ENCODE data around the gene GABBR2. TPM values are rescaled to one million over a fixed set of nuclear protein-coding genes. Genes with fewer than 3 reads are reported as not detected.
"Not testable (repeated sequence)": the region's sequence is repeated elsewhere in the genome, so short reads cannot be mapped to it uniquely, and the experiment has no call there.

Gene GABBR2
- polyA plus RNA-seq, 4 donors = 0.09 to 1.4 (median 0.71) TPM; not detected in 1

DNA sequence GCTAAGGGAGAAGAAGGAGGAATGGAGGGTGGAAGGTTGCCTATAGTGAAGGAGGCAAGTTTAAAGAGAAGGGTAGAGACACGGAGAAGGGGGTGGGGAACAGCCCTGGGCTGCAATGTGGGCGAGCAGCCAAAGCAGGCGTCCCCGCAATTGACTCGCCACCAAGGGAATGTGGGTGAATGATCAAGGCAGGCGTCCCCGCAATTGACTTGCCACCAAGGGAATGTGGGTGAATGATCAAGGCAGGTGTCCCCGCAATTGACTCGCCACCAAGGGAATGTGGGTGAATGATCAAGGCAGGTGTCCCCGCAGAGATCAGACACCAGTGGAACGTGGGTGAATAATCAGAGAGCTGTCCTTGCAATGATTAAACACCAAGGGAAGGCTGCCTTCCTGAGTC, 438.5 kb downstream of the GABBR2 start:
- FAIRE-seq; H3K27me3 ChIP-seq (ENCODE audit: control insufficient read depth in 3 of 3, insufficient read depth in 3 of 3, low read length in 3 of 3); H3K4me1 ChIP-seq (ENCODE audit: control insufficient read depth in 3 of 3, insufficient read depth in 2 of 3, low read depth in 1 of 3, low read length in 2 of 3); DNase-seq; H3K4me3 ChIP-seq (ENCODE audit: low read depth in 1 of 3, low read length in 3 of 3); H3K36me3 ChIP-seq (ENCODE audit: control insufficient read depth in 3 of 3, insufficient read depth in 2 of 3, low read depth in 1 of 3, low read length in 3 of 3); H3K9me3 ChIP-seq (ENCODE audit: control insufficient read depth in 2 of 2, insufficient read depth in 1 of 2, low read depth in 1 of 2, low read length in 1 of 2); H3K27ac ChIP-seq (ENCODE audit: low read depth in 1 of 3, low read length in 2 of 3): not testable (repeated sequence)
- 41 to 66% (median 49%) methylated on average over 7 to 11 of the region's 11 CpGs for WGBS, 3 donors

DNA sequence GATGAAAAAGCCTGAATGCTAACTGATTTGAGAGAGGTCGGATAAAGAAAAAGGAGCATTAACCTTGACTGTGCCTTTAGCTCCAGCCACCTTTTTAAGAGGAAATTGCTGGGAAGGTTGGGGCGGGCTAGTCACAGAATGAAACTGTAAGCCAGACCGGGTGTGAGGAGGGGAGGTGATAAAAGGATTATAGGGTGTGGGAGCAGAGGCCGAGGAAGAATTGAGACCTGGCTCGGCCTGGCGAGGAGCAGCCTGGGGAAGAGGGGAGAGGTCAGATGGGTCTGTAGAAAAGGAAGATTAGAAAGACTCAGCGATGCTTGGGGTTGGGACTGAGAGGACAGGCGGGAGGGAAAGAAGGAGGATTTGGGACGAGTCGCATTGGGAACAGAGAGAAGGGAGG, 439.1 kb downstream of the GABBR2 start:
- not testable (repeated sequence) for H3K4me1 ChIP-seq (ENCODE audit: control insufficient read depth in 3 of 3, insufficient read depth in 2 of 3, low read depth in 1 of 3, low read length in 2 of 3); H3K4me3 ChIP-seq (ENCODE audit: low read depth in 1 of 3, low read length in 3 of 3); H3K9me3 ChIP-seq (ENCODE audit: control insufficient read depth in 2 of 2, insufficient read depth in 1 of 2, low read depth in 1 of 2, low read length in 1 of 2); H3K27me3 ChIP-seq (ENCODE audit: control insufficient read depth in 3 of 3, insufficient read depth in 3 of 3, low read length in 3 of 3); H3K27ac ChIP-seq (ENCODE audit: low read depth in 1 of 3, low read length in 2 of 3); DNase-seq; H3K36me3 ChIP-seq (ENCODE audit: control insufficient read depth in 3 of 3, insufficient read depth in 2 of 3, low read depth in 1 of 3, low read length in 3 of 3); FAIRE-seq
- 53 to 64% (median 61%) methylated on average over 10 of the region's 10 CpGs for WGBS, 3 donors

DNA sequence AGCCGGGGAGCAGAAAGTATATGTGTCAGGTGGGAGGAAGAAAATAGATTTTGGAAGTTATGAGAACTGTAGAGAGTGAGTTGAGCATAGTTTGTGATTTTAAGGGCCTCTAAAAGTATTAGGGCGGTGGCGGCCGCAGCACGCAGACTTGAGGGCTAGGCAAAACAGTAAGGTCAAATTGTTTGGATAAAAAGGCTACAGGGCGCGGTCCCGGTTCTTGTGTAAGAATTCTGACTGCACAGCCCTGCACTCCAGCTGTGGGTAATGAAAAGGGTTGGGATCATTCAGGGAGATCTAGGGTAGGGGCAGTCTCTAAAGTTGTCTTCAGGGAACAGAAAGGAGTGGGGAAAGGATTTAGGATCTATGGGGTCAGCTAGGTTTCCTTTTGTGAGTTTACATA, 441.2 kb downstream of the GABBR2 start:
- H3K4me1 ChIP-seq (ENCODE audit: control insufficient read depth in 3 of 3, insufficient read depth in 2 of 3, low read depth in 1 of 3, low read length in 2 of 3); DNase-seq; FAIRE-seq; H3K27ac ChIP-seq (ENCODE audit: low read depth in 1 of 3, low read length in 2 of 3); H3K27me3 ChIP-seq (ENCODE audit: control insufficient read depth in 3 of 3, insufficient read depth in 3 of 3, low read length in 3 of 3); H3K9me3 ChIP-seq (ENCODE audit: control insufficient read depth in 2 of 2, insufficient read depth in 1 of 2, low read depth in 1 of 2, low read length in 1 of 2); H3K36me3 ChIP-seq (ENCODE audit: control insufficient read depth in 3 of 3, insufficient read depth in 2 of 3, low read depth in 1 of 3, low read length in 3 of 3); H3K4me3 ChIP-seq (ENCODE audit: low read depth in 1 of 3, low read length in 3 of 3): not testable (repeated sequence)
- WGBS, 3 donors = 89 to 90% (median 89%) methylated on average over 8 of the region's 8 CpGs

DNA sequence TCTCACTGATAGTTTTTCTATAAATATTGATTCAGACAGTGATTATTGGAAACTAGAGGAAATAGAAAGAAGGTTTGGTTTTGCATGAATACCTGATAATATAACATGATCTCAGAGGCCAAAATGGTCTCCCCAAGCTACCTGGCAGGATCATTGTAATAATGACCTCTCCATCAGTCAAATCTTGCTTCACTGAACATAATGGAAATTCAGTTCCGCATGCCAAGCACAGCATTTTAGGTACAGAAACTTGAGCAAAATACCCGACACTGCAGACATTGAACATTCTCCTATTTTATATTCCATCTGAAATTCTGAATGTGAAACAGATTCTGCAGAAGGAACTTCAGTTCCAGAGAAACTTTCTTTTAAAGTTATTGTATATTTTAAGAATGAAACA, 444.2 kb downstream of the GABBR2 start:
- WGBS, 3 donors = 80 to 84% (median 82%) methylated on average over 2 of the region's 2 CpGs
- no peaks in the 10 kb centered on the region for H3K36me3 ChIP-seq (ENCODE audit: control insufficient read depth in 3 of 3, insufficient read depth in 2 of 3, low read depth in 1 of 3, low read length in 3 of 3)
- no peaks in the 10 kb centered on the region for H3K4me1 ChIP-seq (ENCODE audit: control insufficient read depth in 3 of 3, insufficient read depth in 2 of 3, low read depth in 1 of 3, low read length in 2 of 3)
- H3K27ac ChIP-seq (ENCODE audit: low read depth in 1 of 3, low read length in 2 of 3) = no peak overlapping the region
- FAIRE-seq (no peak), DNase-seq (no peak)
- H3K9me3 ChIP-seq (ENCODE audit: control insufficient read depth in 2 of 2, insufficient read depth in 1 of 2, low read depth in 1 of 2, low read length in 1 of 2) = no peaks in the 10 kb centered on the region
- no peaks in the 10 kb centered on the region for H3K27me3 ChIP-seq (ENCODE audit: control insufficient read depth in 3 of 3, insufficient read depth in 3 of 3, low read length in 3 of 3)
- no peak overlapping the region for H3K4me3 ChIP-seq (ENCODE audit: low read depth in 1 of 3, low read length in 3 of 3)

DNA sequence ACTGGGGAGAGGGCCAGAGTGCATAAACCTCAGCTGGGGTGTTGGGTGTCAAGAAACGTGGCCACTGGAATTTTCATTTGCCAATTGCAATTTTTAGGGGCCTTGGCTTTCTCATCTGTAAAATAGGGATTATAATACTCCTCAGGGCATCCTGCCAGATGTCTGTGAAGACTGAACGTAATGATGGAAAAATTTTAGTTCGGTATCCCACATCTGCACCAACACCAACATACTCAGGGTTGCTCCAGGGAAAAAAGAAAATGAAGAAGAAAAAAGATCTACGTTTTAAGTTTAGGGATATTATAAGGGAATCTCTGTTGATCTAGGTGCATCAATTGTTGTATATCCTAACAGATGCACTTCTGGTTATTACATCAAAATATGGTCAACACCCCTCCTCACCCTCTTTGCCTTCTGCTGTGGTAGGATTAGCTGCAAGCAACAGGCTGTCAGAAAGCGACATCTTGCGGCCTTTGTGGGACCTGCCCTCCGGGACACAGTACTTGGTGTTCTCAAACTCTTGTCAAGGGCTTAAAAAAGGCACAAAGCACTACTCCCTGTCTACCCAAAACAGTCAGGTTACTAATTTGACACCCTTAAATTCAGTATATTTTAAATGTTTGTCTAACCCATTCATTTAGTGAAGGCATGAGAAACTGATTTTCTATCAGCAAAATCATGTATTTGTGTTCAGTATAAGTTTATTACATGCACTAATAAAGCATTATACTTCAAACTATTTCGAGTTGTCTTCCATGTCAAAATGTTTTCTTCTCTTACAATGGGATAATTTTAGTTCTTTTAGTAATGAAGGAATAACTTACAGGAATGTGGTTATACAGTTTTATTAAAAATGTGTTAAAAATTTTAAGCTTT, 445.0 kb downstream of the GABBR2 start:
- Histone ChIP-seq H3K9me3 (ENCODE audit: control insufficient read depth in 2 of 2, insufficient read depth in 1 of 2, low read depth in 1 of 2, low read length in 1 of 2) (no peaks in the 10 kb centered on the region), H3K36me3 (ENCODE audit: control insufficient read depth in 3 of 3, insufficient read depth in 2 of 3, low read depth in 1 of 3, low read length in 3 of 3) (no peaks in the 10 kb centered on the region), H3K4me1 (ENCODE audit: control insufficient read depth in 3 of 3, insufficient read depth in 2 of 3, low read depth in 1 of 3, low read length in 2 of 3) (no peaks in the 10 kb centered on the region), H3K27ac (ENCODE audit: low read depth in 1 of 3, low read length in 2 of 3) (no peak overlapping the region), H3K4me3 (ENCODE audit: low read depth in 1 of 3, low read length in 3 of 3) (no peak overlapping the region), H3K27me3 (ENCODE audit: control insufficient read depth in 3 of 3, insufficient read depth in 3 of 3, low read length in 3 of 3) (no peaks in the 10 kb centered on the region)
- DNase-seq = peak; percentile 81 to 83
- FAIRE-seq = no peak
- WGBS, 3 donors = 29 to 36% (median 35%) methylated on average over 8 of the region's 8 CpGs

DNA sequence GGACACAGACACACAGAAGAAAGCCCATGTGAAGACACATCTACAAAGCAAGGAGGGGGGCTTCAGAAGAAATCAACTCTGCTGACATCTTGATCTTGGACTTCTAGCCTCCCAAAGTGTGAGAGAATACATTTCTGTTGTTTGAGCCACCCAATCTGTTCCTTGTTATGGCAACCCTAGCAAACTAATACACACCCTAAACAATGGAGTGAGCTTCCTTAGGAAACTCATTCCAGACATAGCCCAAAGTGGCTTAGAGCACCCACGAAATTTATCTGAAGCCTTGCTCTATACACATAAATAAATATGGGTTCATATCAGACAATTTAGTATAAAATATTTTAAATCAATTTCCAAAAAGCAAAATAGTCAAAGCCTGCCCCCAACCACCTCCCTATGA, 445.7 kb downstream of the GABBR2 start:
- Histone ChIP-seq H3K4me1 (ENCODE audit: control insufficient read depth in 3 of 3, insufficient read depth in 2 of 3, low read depth in 1 of 3, low read length in 2 of 3) (no peaks in the 10 kb centered on the region), H3K9me3 (ENCODE audit: control insufficient read depth in 2 of 2, insufficient read depth in 1 of 2, low read depth in 1 of 2, low read length in 1 of 2) (no peaks in the 10 kb centered on the region), H3K36me3 (ENCODE audit: control insufficient read depth in 3 of 3, insufficient read depth in 2 of 3, low read depth in 1 of 3, low read length in 3 of 3) (no peaks in the 10 kb centered on the region), H3K27me3 (ENCODE audit: control insufficient read depth in 3 of 3, insufficient read depth in 3 of 3, low read length in 3 of 3) (no peaks in the 10 kb centered on the region), H3K27ac (ENCODE audit: low read depth in 1 of 3, low read length in 2 of 3) (no peak overlapping the region), H3K4me3 (ENCODE audit: low read depth in 1 of 3, low read length in 3 of 3) (no peak overlapping the region)
- WGBS, 3 donors = 75 to 85% (median 76%) methylated on average over 1 of the region's 1 CpG
- FAIRE-seq = no peak
- DNase-seq = no peak

DNA sequence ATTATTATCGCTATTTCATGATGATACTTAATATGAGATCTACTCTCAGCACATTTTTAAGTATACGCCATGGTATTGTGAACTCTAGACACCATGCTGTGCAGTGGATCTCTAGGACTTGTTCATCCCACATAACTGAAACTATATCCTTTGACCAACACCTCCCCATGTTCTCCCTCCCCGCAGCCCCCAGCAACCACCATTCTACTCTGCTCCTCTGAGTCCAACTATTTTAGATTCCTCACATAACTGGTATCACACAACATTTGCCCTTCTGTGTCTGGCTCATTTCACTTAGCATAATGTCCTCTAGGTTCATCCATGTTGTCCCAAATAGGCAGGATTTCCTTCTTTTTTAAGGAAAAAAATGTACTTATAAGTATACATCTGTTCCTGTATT, 446.7 kb downstream of the GABBR2 start:
- no peaks in the 10 kb centered on the region for H3K9me3 ChIP-seq (ENCODE audit: control insufficient read depth in 2 of 2, insufficient read depth in 1 of 2, low read depth in 1 of 2, low read length in 1 of 2)
- FAIRE-seq (no peak), DNase-seq (no peak)
- peaks cover 0 to 4% (median 0%) of the 10 kb centered on the region in 3 donors for H3K4me1 ChIP-seq (ENCODE audit: control insufficient read depth in 3 of 3, insufficient read depth in 2 of 3, low read depth in 1 of 3, low read length in 2 of 3)
- H3K4me3 ChIP-seq (ENCODE audit: low read depth in 1 of 3, low read length in 3 of 3) = no peak overlapping the region
- 94 to 96% (median 96%) methylated on average over 3 of the region's 3 CpGs for WGBS, 3 donors
- no peaks in the 10 kb centered on the region for H3K27me3 ChIP-seq (ENCODE audit: control insufficient read depth in 3 of 3, insufficient read depth in 3 of 3, low read length in 3 of 3)
- no peak overlapping the region for H3K27ac ChIP-seq (ENCODE audit: low read depth in 1 of 3, low read length in 2 of 3)
- H3K36me3 ChIP-seq (ENCODE audit: control insufficient read depth in 3 of 3, insufficient read depth in 2 of 3, low read depth in 1 of 3, low read length in 3 of 3) = no peaks in the 10 kb centered on the region

DNA sequence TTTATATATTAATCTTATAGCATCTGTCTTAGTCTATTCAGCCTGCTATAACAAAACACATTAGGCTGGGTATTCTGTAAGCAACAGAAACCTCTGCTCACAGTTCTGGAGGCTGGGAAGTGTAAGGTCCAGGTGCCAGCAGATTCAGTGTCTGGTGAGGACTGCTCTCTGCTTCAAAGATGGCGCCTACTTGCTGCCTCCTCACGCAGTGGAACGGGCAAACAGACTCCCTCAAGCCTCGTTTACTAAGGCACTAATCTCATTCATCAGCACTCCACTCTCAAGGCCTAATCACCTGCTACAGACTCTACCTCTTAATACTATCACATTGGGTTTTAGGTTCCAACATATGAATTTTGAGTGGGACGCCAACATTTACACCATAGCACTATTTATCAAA, 448.1 kb downstream of the GABBR2 start:
- DNase-seq (no peak), FAIRE-seq (no peak)
- 69 to 79% (median 75%) methylated on average over 5 of the region's 5 CpGs for WGBS, 3 donors
- Histone ChIP-seq H3K36me3 (ENCODE audit: control insufficient read depth in 3 of 3, insufficient read depth in 2 of 3, low read depth in 1 of 3, low read length in 3 of 3) (no peaks in the 10 kb centered on the region), H3K4me3 (ENCODE audit: low read depth in 1 of 3, low read length in 3 of 3) (no peak overlapping the region), H3K27me3 (ENCODE audit: control insufficient read depth in 3 of 3, insufficient read depth in 3 of 3, low read length in 3 of 3) (no peaks in the 10 kb centered on the region), H3K27ac (ENCODE audit: low read depth in 1 of 3, low read length in 2 of 3) (no peak overlapping the region), H3K9me3 (ENCODE audit: control insufficient read depth in 2 of 2, insufficient read depth in 1 of 2, low read depth in 1 of 2, low read length in 1 of 2) (no peaks in the 10 kb centered on the region), H3K4me1 (ENCODE audit: control insufficient read depth in 3 of 3, insufficient read depth in 2 of 3, low read depth in 1 of 3, low read length in 2 of 3) (peaks cover 0 to 4% (median 0%) of the 10 kb centered on the region in 3 donors)

DNA sequence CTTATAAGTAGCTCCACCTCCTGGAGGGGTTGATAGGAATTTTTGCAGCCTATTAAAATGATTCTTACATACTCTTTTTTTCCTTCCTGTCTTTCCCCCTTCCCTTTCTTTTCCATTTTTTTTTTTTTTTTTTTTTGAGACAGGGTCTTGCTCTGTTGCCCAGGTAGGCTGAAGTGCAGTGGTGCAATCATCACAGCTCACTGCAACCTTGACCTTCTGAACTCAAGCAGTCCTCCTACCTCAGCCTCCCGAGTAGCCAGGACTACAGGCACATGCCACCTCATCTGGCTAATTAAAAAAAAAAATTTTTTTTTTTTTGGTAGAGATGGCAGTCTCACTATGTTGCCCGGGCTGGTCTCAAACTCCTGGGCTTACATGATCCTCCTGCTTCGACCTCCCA, 448.9 kb downstream of the GABBR2 start:
- H3K27me3 ChIP-seq (ENCODE audit: control insufficient read depth in 3 of 3, insufficient read depth in 3 of 3, low read length in 3 of 3) = no peaks in the 10 kb centered on the region
- FAIRE-seq = no peak
- no peak overlapping the region for H3K27ac ChIP-seq (ENCODE audit: low read depth in 1 of 3, low read length in 2 of 3)
- no peaks in the 10 kb centered on the region for H3K9me3 ChIP-seq (ENCODE audit: control insufficient read depth in 2 of 2, insufficient read depth in 1 of 2, low read depth in 1 of 2, low read length in 1 of 2)
- H3K36me3 ChIP-seq (ENCODE audit: control insufficient read depth in 3 of 3, insufficient read depth in 2 of 3, low read depth in 1 of 3, low read length in 3 of 3) = no peaks in the 10 kb centered on the region
- WGBS, 3 donors = 79 to 88% (median 87%) methylated on average over 3 of the region's 3 CpGs
- DNase-seq = no peak
- peaks cover 0 to 4% (median 0%) of the 10 kb centered on the region in 3 donors for H3K4me1 ChIP-seq (ENCODE audit: control insufficient read depth in 3 of 3, insufficient read depth in 2 of 3, low read depth in 1 of 3, low read length in 2 of 3)
- H3K4me3 ChIP-seq (ENCODE audit: low read depth in 1 of 3, low read length in 3 of 3) = no peak overlapping the region
